H9 (cell line): ENCODE data around the gene ABCG1. TPM values are rescaled to one million over a fixed set of nuclear protein-coding genes. Genes with fewer than 3 reads are reported as not detected.

Experiments
- DNase-seq: peaks from one replicate; pipeline ENCODE4 v3.0.0-alpha.2; 2017
- H2AFZ ChIP-seq: one replicate; pipeline ENCODE4 v1.6.1; 2013; ENCODE audit warnings: mild to moderate bottlenecking, low read length, control low read depth, moderate library complexity
- H2AK5ac ChIP-seq: 2 replicates; pipeline ENCODE4 v1.6.1; 2013; ENCODE audit warnings: low read length, control low read depth, mixed read lengths; ENCODE audit not compliant: insufficient read length
- H2BK120ac ChIP-seq: one replicate; pipeline ENCODE4 v1.6.1; 2013; ENCODE audit warnings: low read depth, mild to moderate bottlenecking, low read length, control low read depth, inconsistent platforms; ENCODE audit not compliant: poor library complexity, severe bottlenecking
- H2BK12ac ChIP-seq: 2 replicates; pipeline ENCODE4 v1.6.1; 2013; ENCODE audit warnings: low read length, control low read depth, mixed read lengths, low read depth; ENCODE audit not compliant: insufficient read length
- H2BK15ac ChIP-seq: 2 replicates; pipeline ENCODE4 v1.6.1; 2013; ENCODE audit warnings: low read depth, low read length, control low read depth
- H2BK20ac ChIP-seq: one replicate; pipeline ENCODE4 v1.6.1; 2013; ENCODE audit warnings: low read depth, mild to moderate bottlenecking, low read length, control low read depth, inconsistent platforms; ENCODE audit not compliant: poor library complexity, severe bottlenecking
- H2BK5ac ChIP-seq: 2 replicates; pipeline ENCODE4 v1.6.1; 2013; ENCODE audit warnings: low read length, control low read depth, mixed read lengths; ENCODE audit not compliant: insufficient read length
- H3K14ac ChIP-seq: 2 replicates; pipeline ENCODE4 v1.6.1; 2013; ENCODE audit warnings: low read length, control low read depth; ENCODE audit not compliant: insufficient read depth
- H3K18ac ChIP-seq: 2 replicates; pipeline ENCODE4 v1.6.1; 2013; ENCODE audit warnings: low read depth, mild to moderate bottlenecking, mixed read lengths, low read length, control low read depth; ENCODE audit not compliant: insufficient read length
- H3K23ac ChIP-seq: 2 replicates; pipeline ENCODE4 v1.6.1; 2013; ENCODE audit warnings: low read length, control low read depth, mixed read lengths, low read depth; ENCODE audit not compliant: insufficient read length
- H3K23me2 ChIP-seq: 2 replicates; pipeline ENCODE4 v1.6.1; 2013; ENCODE audit warnings: low read depth, mild to moderate bottlenecking, mixed read lengths, low read length, control low read depth; ENCODE audit not compliant: insufficient read length, poor library complexity, severe bottlenecking
- H3K27ac ChIP-seq: 2 replicates; pipeline ENCODE4 v1.5.1; 2013; ENCODE audit warnings: low read length, control low read depth, mixed read lengths, low read depth; ENCODE audit not compliant: insufficient read length
- H3K27me3 ChIP-seq: 2 replicates; pipeline ENCODE4 v1.6.1; 2013; ENCODE audit warnings: low read length, control low read depth, inconsistent platforms; ENCODE audit not compliant: insufficient read depth
- H3K4ac ChIP-seq: 2 replicates; pipeline ENCODE4 v1.6.1; 2013; ENCODE audit warnings: low read depth, mild to moderate bottlenecking, control low read depth, inconsistent platforms, low read length, moderate library complexity
- H3K4me1 ChIP-seq: 2 replicates; pipeline ENCODE4 v1.6.1; 2013; ENCODE audit warnings: low read length, control low read depth, inconsistent platforms; ENCODE audit not compliant: insufficient read depth
- H3K4me2 ChIP-seq: 2 replicates; pipeline ENCODE4 v1.6.1; 2013; ENCODE audit warnings: low read length, control low read depth, mixed read lengths; ENCODE audit not compliant: insufficient read length, insufficient read depth
- H3K56ac ChIP-seq: 2 replicates; pipeline ENCODE4 v1.6.1; 2013; ENCODE audit warnings: low read depth, mild to moderate bottlenecking, mixed read lengths, low read length, control low read depth; ENCODE audit not compliant: insufficient read length
- H3K79me1 ChIP-seq: 2 replicates; pipeline ENCODE4 v1.6.1; 2013; ENCODE audit warnings: low read depth, mild to moderate bottlenecking, moderate library complexity, low read length, control low read depth, inconsistent platforms; ENCODE audit not compliant: insufficient read depth, poor library complexity, severe bottlenecking
- H3K79me2 ChIP-seq: 2 replicates; pipeline ENCODE4 v1.6.1; 2013; ENCODE audit warnings: low read length, control low read depth, inconsistent platforms; ENCODE audit not compliant: insufficient read depth
- H3K9ac ChIP-seq: 2 replicates; pipeline ENCODE4 v1.6.1; 2013; ENCODE audit warnings: low read length, control low read depth, mixed read lengths; ENCODE audit not compliant: insufficient read length; ENCODE audit errors: extremely low read depth
- H3K9me3 ChIP-seq: one replicate; pipeline ENCODE4 v1.6.1; 2013; ENCODE audit warnings: low read depth, low read length, inconsistent platforms; ENCODE audit not compliant: control insufficient read depth
- H3T11ph ChIP-seq: one replicate; pipeline ENCODE4 v1.6.1; 2013; ENCODE audit warnings: mild to moderate bottlenecking, low read length, control low read depth, inconsistent platforms
- H4K20me1 ChIP-seq: one replicate; pipeline ENCODE4 v1.6.1; 2013; ENCODE audit not compliant: control insufficient read depth, insufficient read length, insufficient read depth
- H4K5ac ChIP-seq: 2 replicates; pipeline ENCODE4 v1.6.1; 2013; ENCODE audit warnings: low read depth, mild to moderate bottlenecking, mixed read lengths, low read length, control low read depth; ENCODE audit not compliant: insufficient read length
- H4K8ac ChIP-seq: replicated peaks from 2 replicates; pipeline ENCODE4 v1.6.1; 2013; ENCODE audit warnings: low read length, control low read depth, mixed read lengths, low read depth; ENCODE audit not compliant: insufficient read length
- H4K91ac ChIP-seq: 2 replicates; pipeline ENCODE4 v1.6.1; 2013; ENCODE audit warnings: low read depth, mild to moderate bottlenecking, moderate library complexity, mixed read lengths, low read length, control low read depth; ENCODE audit not compliant: insufficient read length
- H3K27ac Mint-ChIP-seq, 3 experiments: 2 replicates in 2 of 3; 3 replicates in 1 of 3; pipeline ENCODE4 v1.8.0; 2020 to 2021; ENCODE audit warnings: mixed read lengths in 3 of 3, mild to moderate bottlenecking in 1 of 3, moderate library complexity in 1 of 3
- H3K27me3 Mint-ChIP-seq: 2 replicates; pipeline ENCODE4 v1.8.0; 2021; ENCODE audit warnings: low read depth, mild to moderate bottlenecking, moderate library complexity, mixed read lengths
- H3K36me3 Mint-ChIP-seq, 3 experiments: 2 replicates in 2 of 3; 3 replicates in 1 of 3; pipeline ENCODE4 v1.8.0; 2020 to 2021; ENCODE audit warnings: low read depth in 3 of 3, mixed read lengths in 3 of 3; ENCODE audit not compliant: insufficient read depth in 1 of 3
- H3K4me1 Mint-ChIP-seq, 2 experiments: 2 replicates each; pipeline ENCODE4 v1.8.0; 2020; ENCODE audit warnings: mixed read lengths in 2 of 2
- H3K4me3 Mint-ChIP-seq, 2 experiments: 2 replicates in 1 of 2; 3 replicates in 1 of 2; pipeline ENCODE4 v1.8.0; 2020 to 2021; ENCODE audit warnings: mild to moderate bottlenecking in 2 of 2, mixed read lengths in 2 of 2, moderate library complexity in 1 of 2
- H3K9me3 Mint-ChIP-seq, 2 experiments: 2 replicates in 1 of 2; 3 replicates in 1 of 2; pipeline ENCODE4 v1.8.0; 2020; ENCODE audit warnings: mild to moderate bottlenecking in 2 of 2, mixed read lengths in 2 of 2, moderate library complexity in 1 of 2
- WGBS: extraction: QIAGEN DNeasy Blood & Tissue Kit; methylation state at CpG from one replicate; pipeline ENCODE4 v1.1.7; 2013; ENCODE audit warnings: missing lambda C conversion rate, low lambda C conversion rate, mixed read lengths; ENCODE audit not compliant: insufficient read length; ENCODE audit errors: extremely low coverage; 5-methylcytosine and 5-hydroxymethylcytosine counted together
- total RNA-seq: library from RNA; stranded (reverse); gene quantifications from 2 replicates; pipeline ENCODE4 v1.2.1, GENCODE V29; 2021
- TF ChIP-seq, protein P1 (sequence below): fragments of 200-600 bp; sonication (generic); conservative IDR thresholded peaks from 3 replicates; pipeline ENCODE4 v1.8.0; 2021; ENCODE audit warnings: antibody characterized with exemption, mild to moderate bottlenecking

Gene ABCG1
- total RNA-seq, 1 experiment from 2014 or later = 0.83 TPM

DNA sequence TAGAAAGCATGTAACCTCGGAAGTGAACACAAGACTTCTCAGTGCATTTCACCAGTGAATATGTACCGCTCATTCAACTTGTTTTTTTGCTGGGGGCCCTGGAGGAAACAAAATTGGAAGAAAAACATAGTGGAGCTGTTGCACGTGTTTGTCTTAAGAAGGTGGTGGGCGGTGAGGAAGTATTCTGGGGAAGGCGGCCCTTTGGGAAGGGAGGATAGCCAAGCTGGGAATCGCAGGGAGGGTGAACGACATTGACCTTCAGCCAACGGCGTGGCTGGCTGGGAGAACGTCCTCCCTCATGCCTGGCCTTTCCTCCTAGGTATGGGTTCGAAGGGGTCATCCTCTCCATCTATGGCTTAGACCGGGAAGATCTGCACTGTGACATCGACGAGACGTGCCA is 76.9 kb downstream of the ABCG1 start:
- DNase-seq = no peak
- Histone ChIP-seq H3K4me1 (no peaks in the 10 kb centered on the region), H4K91ac (no peak overlapping the region), H3K23me2 (no peaks in the 10 kb centered on the region), H4K5ac (no peak overlapping the region), H3K4ac (no peak overlapping the region), H4K20me1 (no peaks in the 10 kb centered on the region), H3K56ac (no peak overlapping the region), H3K27ac (no peak overlapping the region), H2BK15ac (no peak overlapping the region), H3K14ac (no peak overlapping the region), H3K18ac (no peak overlapping the region), H3K23ac (no peak overlapping the region), H3K4me2 (no peak overlapping the region), H4K8ac (no peak overlapping the region), H2BK20ac (no peak overlapping the region), H2BK5ac (no peak overlapping the region), H2BK120ac (no peak overlapping the region), H2AFZ (no peak overlapping the region), H3K9me3 (no peaks in the 10 kb centered on the region), H3K27me3 (no peaks in the 10 kb centered on the region), H3K79me1 (no peaks in the 10 kb centered on the region), H2AK5ac (no peak overlapping the region), H2BK12ac (no peak overlapping the region), H3T11ph (no peak overlapping the region), H3K9ac (no peak overlapping the region), H3K79me2 (no peaks in the 10 kb centered on the region)
- Mint-ChIP-seq H3K27ac (no peak overlapping the region), H3K36me3 (no peaks in the 10 kb centered on the region), H3K4me1 (peaks cover 19 to 22% of the 10 kb centered on the region in 2 experiments), H3K9me3 (no peaks in the 10 kb centered on the region), H3K4me3 (no peak overlapping the region), H3K27me3 (peaks cover 6% of the 10 kb centered on the region)
- no CpG with 5 or more reads among the region's 15 CpGs for WGBS
- TF ChIP-seq, protein P1, sequence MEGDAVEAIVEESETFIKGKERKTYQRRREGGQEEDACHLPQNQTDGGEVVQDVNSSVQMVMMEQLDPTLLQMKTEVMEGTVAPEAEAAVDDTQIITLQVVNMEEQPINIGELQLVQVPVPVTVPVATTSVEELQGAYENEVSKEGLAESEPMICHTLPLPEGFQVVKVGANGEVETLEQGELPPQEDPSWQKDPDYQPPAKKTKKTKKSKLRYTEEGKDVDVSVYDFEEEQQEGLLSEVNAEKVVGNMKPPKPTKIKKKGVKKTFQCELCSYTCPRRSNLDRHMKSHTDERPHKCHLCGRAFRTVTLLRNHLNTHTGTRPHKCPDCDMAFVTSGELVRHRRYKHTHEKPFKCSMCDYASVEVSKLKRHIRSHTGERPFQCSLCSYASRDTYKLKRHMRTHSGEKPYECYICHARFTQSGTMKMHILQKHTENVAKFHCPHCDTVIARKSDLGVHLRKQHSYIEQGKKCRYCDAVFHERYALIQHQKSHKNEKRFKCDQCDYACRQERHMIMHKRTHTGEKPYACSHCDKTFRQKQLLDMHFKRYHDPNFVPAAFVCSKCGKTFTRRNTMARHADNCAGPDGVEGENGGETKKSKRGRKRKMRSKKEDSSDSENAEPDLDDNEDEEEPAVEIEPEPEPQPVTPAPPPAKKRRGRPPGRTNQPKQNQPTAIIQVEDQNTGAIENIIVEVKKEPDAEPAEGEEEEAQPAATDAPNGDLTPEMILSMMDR = no peak
